ENCODE measurements around the gene MED19. TPM values are rescaled to one million over a fixed set of nuclear protein-coding genes. Genes with fewer than 3 reads are reported as not detected.

Gene MED19, protein sequence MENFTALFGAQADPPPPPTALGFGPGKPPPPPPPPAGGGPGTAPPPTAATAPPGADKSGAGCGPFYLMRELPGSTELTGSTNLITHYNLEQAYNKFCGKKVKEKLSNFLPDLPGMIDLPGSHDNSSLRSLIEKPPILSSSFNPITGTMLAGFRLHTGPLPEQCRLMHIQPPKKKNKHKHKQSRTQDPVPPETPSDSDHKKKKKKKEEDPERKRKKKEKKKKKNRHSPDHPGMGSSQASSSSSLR
- total RNA-seq = 7.3 and 18.8 TPM in 2 replicates

DNA sequence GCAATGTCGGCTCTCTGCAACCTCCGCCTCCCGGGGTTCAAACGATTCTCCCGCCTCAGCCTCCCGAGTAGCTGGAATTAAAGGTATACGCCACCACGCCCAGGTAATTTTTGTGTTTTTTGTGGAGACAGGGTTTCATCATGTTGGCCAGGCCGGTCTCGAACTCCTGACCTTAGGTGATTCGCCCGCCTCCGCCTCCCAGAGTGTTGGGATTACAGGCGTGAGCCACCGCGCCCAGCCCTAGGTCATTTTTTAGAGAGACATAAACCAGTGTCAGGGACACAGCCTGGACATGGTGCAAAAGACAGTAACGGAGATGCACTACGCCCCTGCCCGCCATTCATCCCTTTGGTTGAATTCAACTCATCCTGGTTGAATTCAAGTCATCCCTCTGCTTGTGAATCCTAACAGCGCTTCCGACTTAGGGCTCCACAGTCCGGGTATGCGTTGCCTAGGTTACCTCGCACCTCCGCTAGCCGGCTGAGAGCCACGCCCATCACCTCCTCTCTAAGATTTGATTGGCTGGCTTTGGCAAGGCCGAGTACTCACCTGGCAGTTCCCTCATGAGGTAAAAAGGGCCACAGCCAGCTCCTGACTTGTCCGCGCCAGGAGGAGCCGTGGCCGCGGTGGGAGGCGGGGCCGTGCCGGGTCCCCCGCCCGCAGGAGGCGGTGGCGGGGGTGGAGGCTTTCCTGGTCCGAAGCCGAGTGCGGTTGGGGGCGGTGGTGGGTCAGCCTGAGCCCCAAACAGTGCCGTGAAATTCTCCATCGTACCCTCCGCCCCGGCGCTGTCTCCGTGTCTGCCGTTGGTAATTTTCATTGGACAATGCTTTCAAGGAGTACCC, at the start of gene MED19:
MED19 (minus strand) TSS at position 802 of the 842 bp plus-strand sequence; CDS start at position 766, 36 bp downstream.

DNA sequence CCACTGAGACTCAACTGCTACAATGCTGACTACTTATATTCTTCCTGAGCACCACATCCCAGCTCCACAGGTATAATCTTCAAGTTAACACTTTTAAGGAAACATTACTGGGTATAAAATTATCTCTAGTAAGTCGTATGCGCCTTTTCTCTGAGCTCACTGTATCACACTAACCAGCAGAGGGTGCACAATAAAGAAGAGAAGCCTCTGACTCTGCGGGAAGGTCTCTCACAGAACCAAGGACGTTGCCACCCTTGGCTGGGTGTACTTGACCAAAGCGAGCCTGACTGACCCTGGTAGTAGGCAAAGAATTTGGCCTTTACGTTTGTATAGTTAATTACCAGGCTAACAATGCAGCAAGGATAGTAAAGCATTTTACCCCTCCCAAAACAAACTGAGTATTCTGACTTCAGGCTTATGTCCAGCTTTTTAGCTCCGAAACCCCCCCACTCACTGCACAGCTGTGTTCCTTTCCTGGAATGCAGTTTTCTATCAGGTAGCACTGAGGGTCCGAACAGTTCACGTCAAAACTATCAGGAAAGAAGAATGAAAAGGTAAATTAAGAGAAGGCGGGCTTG, 39.8 kb upstream of the MED19 start, which contains the start of gene BTBD18:
BTBD18 (minus strand) TSS at position 144 of the 578 bp plus-strand sequence. CDS start 631 bp downstream, outside the sequence.

DNA sequence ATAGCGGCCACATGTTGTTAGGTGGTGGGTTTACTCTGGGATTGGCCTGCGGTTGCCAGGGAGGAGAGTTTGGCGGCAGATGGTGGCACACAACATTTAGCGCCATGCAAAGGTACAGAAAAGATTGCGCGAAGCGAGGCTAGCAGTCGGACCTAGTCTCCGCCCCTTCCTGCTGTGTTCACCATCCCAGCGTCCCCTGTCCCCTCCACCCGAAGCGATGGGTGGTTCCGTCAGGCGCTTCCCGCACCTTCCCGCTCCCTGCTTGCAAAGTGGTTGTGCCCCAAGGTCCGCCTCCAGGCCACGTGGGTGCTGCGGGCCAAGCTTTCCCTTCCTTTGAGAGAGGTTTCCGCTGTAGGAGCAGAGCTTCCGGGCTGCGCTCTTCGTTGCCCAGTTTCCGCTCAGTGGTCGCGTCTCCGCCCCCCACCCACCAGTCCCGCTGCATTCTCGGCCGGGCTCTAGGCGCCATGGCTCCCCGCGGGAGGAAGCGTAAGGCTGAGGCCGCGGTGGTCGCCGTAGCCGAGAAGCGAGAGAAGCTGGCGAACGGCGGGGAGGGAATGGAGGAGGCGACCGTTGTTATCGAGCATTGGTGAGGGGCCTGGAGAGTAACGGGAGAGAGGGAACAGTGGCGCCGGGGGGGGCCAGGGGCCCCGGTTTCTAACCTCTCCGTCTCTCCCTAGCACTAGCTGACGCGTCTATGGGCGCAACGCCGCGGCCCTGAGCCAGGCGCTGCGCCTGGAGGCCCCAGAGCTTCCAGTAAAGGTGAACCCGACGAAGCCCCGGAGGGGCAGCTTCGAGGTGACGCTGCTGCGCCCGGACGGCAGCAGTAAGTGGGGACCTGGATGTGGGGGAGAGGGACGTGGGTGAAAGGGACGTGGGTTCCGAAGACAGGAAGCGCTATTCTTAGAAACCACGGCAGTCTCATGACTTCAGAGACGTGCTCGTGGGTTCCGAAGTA, 29.4 kb upstream of the MED19 start, which contains the start of gene SELENOH:
SELENOH (plus strand) TSS at position 360 of the 955 bp plus-strand sequence; CDS start at position 465, 105 bp downstream.

DNA sequence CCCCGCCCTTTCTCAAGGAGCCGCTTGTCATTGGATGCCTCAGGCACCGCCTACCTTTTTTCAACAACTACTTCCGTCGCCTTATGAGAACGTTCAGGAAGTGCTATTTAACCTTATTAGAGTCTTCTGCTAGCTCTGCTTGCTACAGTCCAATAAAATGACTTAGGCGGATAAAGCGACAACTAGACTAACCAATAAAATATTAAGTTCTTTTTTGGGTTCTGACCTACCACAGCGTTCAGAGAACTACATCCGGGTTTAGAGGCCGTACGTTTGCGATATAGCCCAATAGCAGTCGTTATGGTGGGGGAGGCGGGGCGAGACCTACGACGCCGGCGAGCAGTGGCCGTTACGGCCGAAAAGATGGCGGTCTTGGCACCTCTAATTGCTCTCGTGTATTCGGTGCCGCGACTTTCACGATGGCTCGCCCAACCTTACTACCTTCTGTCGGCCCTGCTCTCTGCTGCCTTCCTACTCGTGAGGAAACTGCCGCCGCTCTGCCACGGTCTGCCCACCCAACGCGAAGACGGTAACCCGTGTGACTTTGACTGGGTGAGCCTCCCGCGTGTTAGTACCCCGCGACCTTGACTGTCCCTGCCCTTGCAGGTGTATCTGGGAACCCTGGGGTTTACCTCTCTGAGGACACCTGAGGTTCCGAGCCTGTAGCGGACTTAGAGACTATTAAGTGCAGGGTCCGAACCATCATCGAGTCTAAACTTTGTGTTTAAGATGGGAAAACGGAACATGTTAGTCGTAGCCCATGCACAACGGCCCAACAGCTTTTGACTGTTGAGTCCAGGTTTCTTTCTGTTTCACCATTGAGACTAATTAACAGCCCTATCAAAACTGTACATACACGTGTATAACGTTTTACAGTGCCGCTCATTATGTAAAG, 488 bp upstream of the MED19 start, which contains the start of gene TMX2:
TMX2 (plus strand) TSS at position 338 of the 895 bp plus-strand sequence; CDS start at position 364, 26 bp downstream.

GRCh38 chr11:57667736-57668433, 44.1 kb downstream of the MED19 start, which contains the start of gene ZDHHC5:
Gene ZDHHC5 (plus strand): TSS chr11:57668114. CDS start chr11:57673091, 4,977 bp downstream.

GRCh38 chr11:57657194-57658022, 54.6 kb downstream of the MED19 start, which contains the start of gene CLP1:
Gene CLP1 (plus strand): TSS chr11:57657762. CDS start chr11:57659477, 1,715 bp downstream.

Other genes with a start within 250 kb of the MED19 start
- gene SLC43A1, start 196.5 kb downstream of the MED19 start, total RNA-seq = 0.79 and 2.1 TPM in 2 replicates
- 66.0 and 89.9 TPM in 2 replicates for gene TIMM10, start 181.5 kb downstream of the MED19 start, total RNA-seq
- gene SMTNL1, start 174.6 kb downstream of the MED19 start, total RNA-seq = not detected in 2 replicates
- gene UBE2L6, start 144.5 kb downstream of the MED19 start, total RNA-seq = 4.6 and 4.9 TPM in 2 replicates
- gene SERPING1, start 114.5 kb downstream of the MED19 start, total RNA-seq = 0.42 and 1.1 TPM in 2 replicates
- gene YPEL4, start 62.3 kb downstream of the MED19 start, total RNA-seq = not detected in 2 replicates
- 14.5 and 16.4 TPM in 2 replicates for gene CLP1, start 54.5 kb downstream of the MED19 start, total RNA-seq
- 35.3 and 50.7 TPM in 2 replicates for gene ZDHHC5, start 44.1 kb downstream of the MED19 start, total RNA-seq
- gene TMX2, start 378 bp upstream of the MED19 start, total RNA-seq = 47.6 and 65.7 TPM in 2 replicates
- 174 and 240 TPM in 2 replicates for gene SELENOH, start 29.3 kb upstream of the MED19 start, total RNA-seq
- not detected in 2 replicates for gene BTBD18, start 39.6 kb upstream of the MED19 start, total RNA-seq
- gene CTNND1, start 49.6 kb upstream of the MED19 start, total RNA-seq = 151 and 171 TPM in 2 replicates

Measured in airway epithelial cell (primary cell).